Dedifferentiated amniotic fluid mesenchymal stem cell (primary cell): ENCODE data around the gene ODAPH.
"Not testable (repeated sequence)": the region's sequence is repeated elsewhere in the genome, so short reads cannot be mapped to it uniquely, and the experiment has no call there.

ENCODE experiments used
- DNase-seq: peaks from one replicate; pipeline ENCODE4 v3.0.0-alpha.2; 2016; ENCODE audit errors: extremely low spot score

ODAPH gene

GRCh38 chr4:75555294-75556164 is at the start of gene ODAPH:
Gene ODAPH, plus strand, starts transcription at chr4:75556066. Its CDS starts 17 bp downstream, at chr4:75556083.
- DNase-seq, result no peak

DNA sequence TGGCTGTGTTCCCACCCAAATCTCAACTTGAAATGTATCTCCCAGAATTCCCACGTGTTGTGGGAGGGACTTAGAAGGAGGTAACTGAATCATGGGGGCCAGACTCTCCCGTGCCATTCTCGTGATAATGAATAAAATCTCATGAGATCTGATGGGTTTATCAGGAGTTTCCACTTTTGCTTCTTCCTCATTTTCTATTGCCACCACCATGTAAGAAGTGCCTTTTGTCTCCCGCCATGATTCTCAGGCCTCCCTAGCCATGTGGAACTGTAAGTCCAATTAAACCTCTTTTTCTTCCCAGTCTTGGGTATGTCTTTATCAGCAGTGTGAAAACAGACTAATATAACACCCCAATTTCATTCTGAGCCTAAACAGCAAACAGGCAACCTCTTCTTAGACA is 46.3 kb upstream of the ODAPH start:
- DNase-seq, result not testable (repeated sequence)

GRCh38 chr4:75511841-75512240 is 44.0 kb upstream of the ODAPH start:
- no peak for DNase-seq

DNA sequence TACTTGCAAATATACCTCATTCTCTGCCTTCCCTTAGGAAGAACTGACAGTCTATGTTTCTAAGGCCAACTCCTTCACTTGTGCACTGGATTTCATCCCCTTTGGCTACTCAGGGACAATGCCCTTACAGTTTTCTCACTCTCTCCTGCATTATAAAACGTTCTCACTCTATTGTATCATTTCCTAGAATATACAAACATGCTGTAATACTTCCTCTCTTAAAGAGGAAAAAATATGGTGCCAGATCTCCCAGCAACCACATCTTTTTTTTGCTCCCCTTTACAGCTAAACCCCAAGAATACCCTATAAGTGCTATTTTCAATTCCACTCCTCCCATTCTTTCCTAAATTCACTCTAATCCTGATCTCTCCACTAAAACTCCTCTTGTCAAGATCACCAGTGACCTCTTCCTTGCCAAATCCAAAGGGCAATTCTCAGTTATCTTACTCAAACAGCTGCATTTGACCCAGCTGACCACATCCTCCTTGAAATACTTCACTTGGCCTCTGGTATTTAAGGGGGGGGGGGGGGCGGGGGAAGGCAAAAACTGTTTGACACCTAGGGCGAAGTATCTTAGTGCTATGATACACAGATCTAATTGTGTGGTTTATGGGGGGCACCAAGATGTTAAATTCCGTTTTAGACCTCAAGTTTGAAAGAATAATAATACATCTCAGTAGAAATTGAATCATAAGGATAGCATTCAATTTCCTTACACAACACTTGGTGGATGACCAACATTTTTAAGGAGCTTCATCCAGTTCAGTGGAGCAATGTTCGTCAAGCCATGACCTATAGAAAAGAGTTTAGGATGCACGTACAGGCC is 43.3 kb upstream of the ODAPH start:
- DNase-seq, result no peak

GRCh38 chr4:75513526-75514130 is 42.2 kb upstream of the ODAPH start:
- DNase-seq, result no peak

DNA sequence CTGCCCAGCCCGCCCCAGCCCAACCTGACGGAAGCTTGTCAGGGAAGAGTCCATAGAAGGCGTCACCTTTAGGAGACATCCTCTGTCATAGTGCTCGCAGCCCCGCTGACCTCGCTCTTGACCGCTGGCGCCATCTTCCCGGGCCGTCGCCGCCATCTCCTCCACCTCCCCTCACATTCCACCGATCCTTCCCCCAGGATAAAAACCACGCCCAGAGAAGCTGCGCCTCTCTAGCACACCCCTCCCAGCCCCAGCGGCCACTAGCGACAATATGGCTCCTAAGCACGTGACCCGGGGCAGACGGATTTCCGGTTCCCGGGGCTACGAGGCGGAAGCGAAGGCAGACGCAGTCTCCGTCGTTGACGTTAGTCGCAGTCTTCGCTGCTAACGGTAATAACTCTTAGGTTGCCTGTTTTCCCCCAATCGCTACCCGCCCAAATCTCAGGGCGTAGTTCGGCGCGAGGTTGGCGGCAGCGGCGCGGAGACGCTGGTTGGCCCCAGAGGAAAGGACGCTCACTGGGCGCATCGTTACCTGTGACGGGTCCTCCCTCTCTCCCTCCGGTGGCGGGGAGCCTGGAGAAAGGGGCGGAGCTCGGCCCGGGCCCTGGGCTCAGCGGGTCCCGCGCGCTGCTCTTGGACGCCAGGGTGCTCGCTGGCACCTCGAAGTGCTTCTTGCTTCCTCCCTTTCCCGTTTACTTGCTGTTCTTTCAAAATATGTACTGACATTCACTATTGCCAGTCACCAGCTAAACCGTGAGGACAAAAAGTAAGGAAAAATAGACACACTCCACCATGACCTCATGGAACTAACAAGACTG is 41.5 kb upstream of the ODAPH start, which contains the start of the genes RCHY1 and THAP6:
TSS of gene RCHY1 (minus strand) at position 273 of the 818 bp plus-strand sequence. CDS start at position 156, 117 bp downstream.
TSS of gene THAP6 (plus strand) at position 343 of the 818 bp plus-strand sequence. CDS start 980 bp downstream, outside the sequence.
- DNase-seq, result peak; percentile 97

DNA sequence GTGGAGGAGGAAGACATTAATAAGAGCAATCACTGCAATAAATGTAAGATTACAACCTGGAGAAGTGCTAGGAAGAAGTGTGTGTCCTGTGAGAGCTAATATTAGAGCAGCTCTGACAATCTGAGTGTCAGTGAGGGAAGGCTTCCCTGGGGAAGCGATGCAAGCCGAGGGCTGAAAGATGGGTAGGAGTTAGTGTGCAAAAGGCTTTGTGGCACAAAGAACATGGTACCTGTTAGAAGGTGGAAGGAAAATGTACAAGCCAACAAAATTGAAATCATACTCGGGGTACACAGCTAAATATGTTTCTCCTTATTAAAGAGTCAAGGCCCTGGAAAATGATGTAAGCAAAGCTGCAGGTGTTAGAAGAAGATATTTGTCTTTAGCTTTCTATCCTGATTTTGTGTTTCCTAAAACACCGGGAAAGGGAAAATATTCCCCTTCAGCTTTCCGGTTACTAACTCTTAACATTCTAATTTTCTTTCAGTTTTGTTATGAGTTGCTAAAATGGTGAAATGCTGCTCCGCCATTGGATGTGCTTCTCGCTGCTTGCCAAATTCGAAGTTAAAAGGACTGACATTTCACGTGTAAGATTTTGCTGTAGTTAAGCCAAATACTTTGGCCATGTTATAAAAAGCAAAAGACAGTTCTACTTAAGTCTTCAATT is 40.8 kb upstream of the ODAPH start:
- DNase-seq, result no peak

DNA sequence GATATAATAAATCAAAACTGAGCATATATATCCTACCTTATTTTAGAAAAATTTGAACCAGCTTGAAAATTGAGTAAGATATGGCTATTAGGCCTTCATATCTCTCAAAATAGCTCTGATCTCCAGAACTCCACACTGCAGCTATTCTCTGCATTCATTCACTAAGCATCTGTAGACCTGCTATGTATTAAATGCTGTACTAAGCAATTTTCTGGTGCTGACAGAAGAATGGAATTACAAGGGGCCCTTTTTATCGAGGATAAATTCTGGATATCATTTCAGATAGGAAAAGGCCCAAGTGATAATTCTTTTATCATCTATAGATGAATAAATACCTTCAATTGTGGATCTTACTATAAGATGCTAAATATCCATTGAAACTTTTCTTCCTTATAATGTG is 39.7 kb upstream of the ODAPH start:
- DNase-seq, result no peak

DNA sequence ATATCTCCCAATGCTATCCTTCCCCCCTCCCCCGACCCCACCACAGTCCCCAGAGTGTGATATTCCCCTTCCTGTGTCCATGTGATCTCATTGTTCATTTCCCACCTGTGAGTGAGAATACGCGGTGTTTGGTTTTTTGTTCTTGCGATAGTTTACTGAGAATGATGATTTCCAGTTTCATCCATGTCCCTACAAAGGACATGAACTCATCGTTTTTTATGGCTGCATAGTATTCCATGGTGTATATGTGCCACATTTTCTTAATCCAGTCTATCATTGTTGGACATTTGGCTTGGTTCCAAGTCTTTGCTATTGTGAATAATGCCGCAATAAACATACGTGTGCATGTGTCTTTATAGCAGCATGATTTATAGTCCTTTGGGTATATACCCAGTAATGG is 36.4 kb upstream of the ODAPH start:
- DNase-seq, result not testable (repeated sequence)

DNA sequence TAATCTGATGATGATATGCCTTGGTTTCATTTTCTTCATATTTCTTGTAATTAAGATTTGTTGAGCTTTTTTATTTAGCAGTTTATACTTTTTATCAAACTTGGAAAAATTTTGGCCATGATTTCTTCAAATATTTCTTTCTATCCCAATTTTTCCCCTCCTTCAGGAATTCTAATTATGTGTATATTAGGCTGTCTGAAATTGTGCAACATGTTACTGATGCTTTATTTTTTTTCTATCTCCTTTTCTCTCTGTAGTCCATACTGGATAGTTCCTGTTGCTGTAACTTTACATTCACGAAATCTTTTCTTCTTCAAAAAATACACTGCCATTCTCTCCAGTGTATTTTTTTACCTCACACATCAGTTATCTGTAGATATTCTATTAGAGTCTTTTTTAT is 30.8 kb upstream of the ODAPH start:
- DNase-seq, result no peak

DNA sequence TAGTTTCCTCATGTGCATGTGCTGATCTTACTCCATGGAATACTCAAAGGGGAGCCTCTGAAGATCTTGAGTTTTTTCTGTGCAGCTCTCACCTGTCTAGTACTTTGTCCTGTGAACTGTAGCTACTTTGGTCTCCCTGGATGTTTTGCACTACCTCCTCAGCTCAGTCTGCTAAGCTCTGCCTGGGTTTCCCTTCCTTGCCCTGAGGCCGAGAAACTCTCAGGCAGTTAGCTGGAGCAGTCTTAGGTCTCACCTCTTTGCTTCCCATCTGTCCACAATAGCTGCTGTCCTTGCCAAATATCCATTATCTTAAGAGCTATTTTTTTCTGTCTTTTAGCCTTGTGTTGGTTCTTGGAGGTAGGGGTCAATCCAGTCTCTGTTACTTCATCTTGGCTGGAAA is 30.0 kb upstream of the ODAPH start:
- DNase-seq, result no peak

- no peak for DNase-seq
Measured at GRCh38 chr4:75527482-75527881, 28.4 kb upstream of the ODAPH start.

DNA sequence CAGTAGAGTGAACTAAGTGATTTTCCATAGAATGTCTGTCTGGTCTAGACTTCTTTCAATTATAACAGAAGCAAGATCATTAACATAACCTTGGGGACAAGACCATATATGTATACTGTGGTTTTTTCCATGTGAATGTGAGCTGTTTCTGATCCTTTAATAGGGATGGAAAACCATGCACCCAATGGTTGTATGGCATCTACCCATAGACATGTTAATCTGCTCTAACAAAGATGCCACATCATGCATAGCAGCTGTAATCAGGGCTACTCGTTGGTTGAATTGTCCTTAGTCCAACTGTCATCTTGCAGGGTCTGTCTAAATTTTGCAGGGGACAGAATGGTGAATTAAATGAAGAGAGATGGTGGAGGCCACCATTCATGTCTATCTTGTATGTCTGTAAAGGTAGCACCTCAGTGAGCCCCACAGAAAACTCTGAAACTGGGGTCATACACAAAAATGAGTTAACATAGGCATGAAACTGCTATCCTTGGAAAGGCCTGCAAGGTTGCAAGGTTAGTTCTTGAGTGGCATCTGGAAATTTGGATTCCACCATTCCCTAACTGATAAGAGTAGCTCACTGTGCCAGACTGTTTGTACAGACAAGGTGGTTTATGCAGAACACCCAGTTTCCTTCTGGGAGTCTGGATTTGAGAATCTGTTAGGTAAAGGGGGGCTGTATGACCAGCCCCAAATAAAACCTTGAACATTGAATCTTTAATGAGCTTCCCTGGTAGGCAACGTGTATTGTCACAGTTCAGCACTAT is 25.1 kb upstream of the ODAPH start:
- DNase-seq, result no peak

GRCh38 chr4:75531536-75532143 is 24.2 kb upstream of the ODAPH start:
- not testable (repeated sequence) for DNase-seq

GRCh38 chr4:75533339-75533887 is 22.5 kb upstream of the ODAPH start:
- DNase-seq, result not testable (repeated sequence)

GRCh38 chr4:75533926-75534325 is 21.9 kb upstream of the ODAPH start:
- DNase-seq, result not testable (repeated sequence)

DNA sequence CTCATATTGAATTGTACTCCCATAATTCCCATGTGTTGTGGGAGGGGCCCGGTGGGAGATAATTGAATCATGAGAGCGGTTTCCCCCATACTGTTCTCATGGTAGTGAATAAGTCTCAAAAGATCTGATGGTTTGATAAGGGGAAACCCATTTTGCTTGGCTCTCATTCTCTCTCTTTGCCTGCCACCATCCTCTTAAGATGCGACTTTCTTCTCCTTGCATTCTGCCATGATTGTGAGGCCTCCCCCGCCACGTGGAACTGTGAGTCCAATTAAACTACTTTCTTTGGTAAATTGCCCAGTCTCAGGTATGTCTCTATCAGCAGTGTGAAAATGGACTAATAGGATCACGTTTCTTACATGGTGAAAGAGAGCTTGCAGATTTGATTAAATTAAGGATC is 18.6 kb upstream of the ODAPH start:
- DNase-seq, result not testable (repeated sequence)

GRCh38 chr4:75542824-75543223 is 13.0 kb upstream of the ODAPH start:
- no peak for DNase-seq

GRCh38 chr4:75544220-75544619 is 11.6 kb upstream of the ODAPH start:
- not testable (repeated sequence) for DNase-seq
